HG03159 (cell line): ENCODE data around the gene UBXN6.

Experiments used
- ATAC-seq: cut with Tn5 transposase; IDR thresholded peaks from one replicate; pipeline ENCODE4 v1.9.1; 2021; ENCODE audit warnings: mild to moderate bottlenecking, moderate library complexity; ENCODE audit not compliant: unreplicated experiment

Gene UBXN6

DNA sequence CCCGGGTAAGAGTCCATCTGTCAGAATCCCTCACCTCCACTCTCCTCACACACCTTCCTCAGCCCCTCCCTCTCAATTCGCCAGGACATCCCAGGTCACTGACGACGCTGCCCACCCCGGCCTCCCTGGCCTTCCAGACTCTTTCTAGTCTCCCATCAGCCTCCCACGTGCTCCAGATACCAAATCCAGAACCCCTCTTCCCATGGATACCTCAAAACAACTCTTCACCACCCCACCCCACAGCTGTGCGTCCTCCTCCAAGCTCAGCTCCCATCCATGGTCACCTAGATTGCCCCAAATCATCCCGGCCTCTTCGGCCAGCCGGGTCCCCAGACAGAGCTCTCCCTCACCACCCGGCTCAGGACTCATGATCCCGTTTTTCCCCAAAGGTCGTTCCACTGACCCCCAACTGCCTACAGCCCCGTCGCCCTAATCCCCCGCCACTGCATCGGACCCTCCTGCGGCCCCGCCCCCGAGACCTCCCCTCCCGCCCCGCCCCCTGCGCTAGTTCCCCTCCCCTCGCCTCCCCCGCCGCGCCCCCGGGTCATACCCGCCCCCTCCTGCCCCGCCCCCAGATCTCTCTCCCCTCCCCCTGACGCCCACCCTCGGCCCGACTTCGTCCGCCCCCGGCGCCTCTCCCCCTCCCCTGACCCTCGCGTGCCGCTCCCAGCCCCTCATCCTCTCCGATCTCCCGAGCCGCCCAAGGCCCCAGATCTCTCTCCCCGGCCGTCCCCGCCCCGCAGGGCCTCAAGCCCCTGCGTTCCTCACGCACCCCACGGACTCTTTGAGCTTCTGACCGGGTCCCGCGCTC, 546 bp downstream of the UBXN6 start:
- peak; percentile 16 for ATAC-seq

DNA sequence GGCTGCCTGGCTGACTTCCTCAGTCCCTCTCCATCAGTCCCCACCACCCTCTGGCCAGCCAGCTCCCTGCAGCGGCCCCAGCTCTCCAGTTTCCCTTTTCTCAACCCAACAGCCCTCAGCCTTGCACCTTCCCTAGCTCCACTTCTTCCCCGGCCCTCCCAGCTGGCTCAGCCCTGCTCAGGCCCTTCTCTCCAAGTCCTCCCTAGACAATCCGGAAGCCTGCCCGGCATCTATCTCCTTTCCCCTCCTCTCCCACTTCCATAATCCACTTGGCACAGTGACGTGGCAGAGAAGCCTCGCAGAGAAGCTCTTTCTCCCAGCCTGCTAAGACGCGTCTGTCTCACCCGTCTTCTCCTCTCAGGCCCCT, 1.1 kb downstream of the UBXN6 start:
- ATAC-seq = no peak

DNA sequence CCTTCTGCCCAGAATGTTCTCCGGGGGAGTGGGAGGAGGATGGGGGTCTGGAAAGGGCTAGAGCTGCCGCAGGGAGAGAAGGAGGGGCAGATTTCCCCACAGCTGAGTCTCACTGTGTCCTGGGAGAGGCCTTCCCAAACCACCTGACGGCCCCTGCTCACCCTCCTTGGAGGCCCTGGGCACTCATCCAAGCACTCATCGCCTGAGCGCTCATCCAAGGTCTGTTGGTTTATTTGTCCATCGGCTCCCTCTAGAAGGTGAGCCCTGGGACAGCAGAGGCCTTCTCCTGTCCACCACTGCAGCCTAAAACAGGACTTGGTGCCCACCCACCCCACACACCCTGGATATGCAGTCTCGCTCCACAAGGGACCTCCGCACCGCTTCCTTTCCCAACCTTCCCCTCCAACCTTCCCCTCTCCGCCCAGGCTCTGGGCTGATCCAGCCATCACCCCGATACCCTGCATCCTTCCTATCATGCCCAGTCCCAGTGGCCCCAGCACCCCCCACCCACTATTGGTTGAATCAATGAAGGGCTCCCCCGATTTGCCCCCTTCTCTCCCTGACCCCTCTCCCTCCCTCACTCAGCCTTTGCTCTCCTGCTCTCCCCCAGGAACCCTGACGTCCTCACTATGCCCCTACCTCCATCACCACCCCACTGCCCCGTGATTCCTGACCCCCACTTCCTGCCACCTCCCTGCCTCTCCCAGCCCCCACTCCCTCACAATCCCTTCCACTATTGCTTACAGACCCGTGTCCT, 1.7 kb downstream of the UBXN6 start:
- ATAC-seq = no peak

DNA sequence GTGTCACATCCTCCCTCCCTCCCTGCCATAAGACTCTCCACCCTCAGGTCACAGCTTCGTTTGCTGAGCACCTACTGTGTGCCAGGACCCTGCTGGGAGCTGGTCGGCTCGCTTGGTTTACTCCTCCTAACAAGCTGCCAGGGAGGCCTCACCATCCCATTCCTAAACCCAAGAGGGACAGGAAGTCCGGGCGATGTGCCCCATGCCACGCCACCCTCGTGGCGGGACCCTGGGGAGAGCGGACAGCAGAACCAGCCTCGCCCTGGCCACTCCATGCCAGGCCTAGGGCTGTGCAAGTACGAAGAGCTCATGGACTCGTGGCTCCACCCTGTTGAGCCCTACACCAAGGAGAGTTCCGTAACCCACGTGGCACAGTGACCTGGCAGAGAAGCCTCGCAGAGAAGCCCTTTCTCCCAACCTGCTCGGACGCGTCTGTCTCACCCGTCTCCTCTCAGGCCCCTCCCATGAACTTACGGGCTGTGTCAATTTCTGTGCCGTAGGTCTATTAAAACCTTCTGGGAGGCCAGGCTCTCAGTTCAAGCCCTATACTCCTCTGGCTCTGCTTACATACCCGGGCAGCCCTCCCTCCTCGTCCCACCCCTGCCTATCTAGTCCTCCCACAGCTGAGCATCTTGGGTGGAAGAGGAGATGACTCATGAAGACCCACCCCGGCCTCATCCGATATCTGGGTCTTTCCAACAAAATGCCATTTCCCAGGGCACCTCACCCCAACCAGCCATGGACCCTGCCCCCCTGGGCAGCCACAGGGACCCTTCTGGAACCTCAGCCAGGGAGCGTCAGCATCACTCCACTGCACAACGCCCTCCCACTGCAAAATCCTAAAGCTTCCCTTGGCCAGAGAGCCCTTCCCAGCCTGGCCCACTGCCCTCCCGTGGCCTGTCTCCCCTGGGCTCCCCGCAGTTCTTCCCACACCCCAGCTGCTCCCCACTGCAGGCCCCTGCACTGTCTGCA, 2.6 kb downstream of the UBXN6 start:
- no peak for ATAC-seq

DNA sequence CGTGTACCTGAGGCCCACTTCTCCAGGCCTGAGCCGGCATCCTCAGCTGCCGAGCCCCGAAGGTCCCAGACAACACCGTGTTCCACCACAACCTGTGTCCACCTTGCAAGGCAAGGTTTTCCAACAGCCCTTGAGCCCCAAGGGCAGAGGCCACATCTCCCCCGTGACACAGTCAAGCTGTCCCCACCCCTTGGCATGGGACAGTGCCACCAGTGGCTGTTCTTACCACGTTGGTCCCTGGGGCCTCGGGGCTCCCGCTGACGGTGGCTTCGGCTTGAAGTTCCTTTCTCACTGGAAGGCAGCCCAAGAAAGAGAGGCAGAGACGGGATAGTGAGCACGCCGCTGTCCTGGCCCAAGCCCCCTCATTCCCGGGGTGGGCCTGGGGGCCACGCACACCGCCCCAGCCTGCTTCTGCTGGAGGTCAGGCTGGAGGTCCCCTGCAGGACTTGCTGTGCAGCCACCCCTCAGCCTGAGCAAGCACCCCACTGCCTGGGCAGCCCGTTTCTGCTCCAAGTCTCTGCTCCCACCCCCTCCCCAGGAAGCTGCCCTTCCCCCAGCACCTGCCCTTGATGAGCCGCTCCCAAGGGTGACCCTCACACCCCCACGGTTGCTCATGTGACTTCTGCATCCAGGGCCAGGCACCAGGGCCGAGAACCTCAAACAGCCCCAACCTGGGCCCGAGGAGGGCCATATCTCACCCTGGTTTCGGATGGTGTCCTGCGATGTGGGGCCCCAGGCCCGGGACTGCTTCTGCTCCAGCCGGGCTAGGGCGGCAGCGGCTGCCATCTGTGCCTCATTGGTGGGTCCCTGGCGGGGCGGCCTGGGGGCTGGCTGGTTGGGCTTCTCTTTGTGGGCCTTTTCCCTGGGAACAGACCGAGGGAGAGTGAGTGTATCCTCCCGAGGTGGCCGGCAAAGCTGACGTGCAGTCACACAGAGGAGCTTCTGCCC, 4.1 kb downstream of the UBXN6 start:
- no peak for ATAC-seq

DNA sequence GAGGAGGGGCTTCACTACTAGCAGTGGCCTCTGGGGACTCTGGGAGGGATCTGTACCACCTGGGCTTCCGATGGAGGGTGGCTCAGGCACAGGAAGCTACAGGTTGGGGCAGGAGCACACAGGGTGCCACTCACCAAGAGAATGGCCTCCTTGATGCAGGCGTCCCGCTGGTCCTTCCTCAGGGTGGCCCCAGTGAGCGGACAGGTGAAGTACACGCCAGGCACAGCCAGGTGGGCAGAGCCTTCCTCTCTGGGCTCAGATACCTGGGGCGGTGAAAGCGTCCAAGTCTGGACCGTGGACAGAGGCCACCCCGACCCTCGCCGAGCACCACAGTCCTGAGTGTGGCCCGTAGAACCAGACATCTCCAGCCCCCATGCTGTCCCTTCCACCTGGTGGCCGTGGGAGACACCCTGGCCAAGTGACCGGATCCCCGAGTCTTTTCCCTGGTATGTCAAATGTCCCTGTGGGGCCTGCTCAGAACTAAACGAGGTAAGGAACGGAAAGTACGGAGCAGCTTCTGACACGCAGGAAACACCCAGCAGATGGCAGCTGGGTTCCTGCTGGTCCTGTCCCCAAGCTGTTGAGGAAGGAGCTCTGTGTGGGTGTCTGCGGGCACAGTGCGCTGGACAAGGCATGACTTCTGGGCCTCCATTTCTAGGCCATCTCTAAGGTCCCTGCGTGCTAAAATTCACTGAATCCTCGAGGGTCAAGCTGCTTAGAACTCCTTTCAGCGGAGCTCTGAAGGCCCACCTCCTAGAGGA, 5.2 kb downstream of the UBXN6 start:
- no peak for ATAC-seq

DNA sequence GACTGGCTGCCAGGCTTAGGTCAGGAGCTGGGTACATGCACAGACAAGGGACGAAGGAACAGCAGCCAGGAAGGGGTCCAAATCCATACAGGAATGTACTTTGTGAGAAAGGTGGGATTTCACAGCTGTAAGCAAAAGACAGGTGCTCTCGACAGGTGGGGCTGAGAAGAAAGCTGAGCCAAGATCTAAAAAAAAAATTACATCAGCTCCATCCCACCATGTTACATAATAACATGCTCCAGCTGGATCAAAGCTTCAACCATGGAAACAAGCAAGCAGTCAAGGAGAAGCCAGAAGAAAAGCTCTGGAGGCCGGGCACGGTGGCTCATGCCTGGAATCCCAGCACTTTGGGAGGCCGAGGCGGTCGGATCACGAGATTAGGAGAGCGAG, 8.0 kb downstream of the UBXN6 start:
- no peak for ATAC-seq

DNA sequence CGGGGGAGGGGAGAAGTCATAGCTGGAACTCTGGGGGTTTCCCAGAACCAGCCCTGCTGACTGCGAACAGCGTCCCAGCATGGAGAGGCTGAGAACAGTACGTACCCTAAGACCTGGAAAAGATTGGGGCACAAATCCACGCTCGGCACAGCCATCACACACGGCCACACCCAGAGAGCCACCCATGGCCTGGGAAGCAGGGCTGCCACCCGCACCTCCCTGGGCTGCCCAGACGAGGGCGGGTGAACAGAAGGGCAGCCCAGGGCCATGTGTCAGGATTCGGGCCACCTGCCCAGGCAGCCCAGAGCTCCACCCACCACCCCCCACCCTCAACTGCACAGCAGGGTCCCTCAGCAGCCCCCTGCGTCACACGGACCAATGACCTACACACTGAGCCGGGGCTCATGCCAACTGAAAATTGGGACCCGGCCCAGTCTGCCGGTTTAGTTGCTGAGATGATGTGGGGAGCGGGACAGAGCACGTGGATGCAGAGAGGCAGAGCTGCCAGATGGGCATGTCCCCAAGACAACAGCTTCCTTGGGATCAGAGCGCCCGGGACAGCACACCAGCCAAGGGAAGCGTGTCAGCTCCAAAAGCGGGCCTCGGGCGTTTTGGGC, 8.5 kb downstream of the UBXN6 start:
- no peak for ATAC-seq

DNA sequence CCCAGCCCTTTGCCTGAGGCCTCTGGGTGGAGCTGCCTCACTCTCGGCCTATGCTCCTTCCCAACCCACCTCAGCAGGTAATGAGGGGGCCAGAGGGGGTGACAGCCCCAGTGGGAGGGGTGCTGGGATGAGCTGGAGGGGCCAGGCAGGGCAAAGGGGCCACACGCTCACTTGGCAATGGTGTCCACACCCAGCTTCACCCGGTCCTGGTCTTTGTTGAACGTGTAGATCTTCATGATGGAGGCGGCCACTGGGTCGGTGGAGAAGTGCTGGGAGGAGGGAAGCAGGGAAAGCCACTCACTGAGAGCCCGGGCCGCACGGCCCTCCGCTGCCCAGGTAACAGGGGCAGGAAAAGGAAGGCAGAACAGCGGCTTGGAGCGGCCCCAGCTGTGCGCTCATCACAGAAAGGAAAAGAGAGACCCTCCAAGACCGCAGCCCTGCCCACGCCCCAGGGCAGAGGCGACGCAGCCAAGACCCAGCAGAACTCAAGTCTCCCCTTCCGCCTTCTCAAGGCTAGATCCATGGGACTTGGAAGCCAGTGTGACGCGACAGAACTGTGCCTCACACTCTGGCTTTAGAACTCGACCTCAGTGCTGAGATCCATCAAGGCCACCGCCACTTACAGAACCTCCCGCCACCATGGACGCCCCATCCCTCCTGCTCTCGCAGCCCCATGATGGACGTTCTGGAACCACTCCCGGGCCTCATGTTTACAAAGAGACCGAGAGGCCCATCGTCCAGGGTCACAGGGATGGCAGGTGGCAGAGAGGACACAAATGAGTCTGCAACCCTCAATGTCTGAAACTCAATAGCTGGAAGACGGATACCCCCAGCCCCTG, 9.2 kb downstream of the UBXN6 start:
- ATAC-seq = no peak

DNA sequence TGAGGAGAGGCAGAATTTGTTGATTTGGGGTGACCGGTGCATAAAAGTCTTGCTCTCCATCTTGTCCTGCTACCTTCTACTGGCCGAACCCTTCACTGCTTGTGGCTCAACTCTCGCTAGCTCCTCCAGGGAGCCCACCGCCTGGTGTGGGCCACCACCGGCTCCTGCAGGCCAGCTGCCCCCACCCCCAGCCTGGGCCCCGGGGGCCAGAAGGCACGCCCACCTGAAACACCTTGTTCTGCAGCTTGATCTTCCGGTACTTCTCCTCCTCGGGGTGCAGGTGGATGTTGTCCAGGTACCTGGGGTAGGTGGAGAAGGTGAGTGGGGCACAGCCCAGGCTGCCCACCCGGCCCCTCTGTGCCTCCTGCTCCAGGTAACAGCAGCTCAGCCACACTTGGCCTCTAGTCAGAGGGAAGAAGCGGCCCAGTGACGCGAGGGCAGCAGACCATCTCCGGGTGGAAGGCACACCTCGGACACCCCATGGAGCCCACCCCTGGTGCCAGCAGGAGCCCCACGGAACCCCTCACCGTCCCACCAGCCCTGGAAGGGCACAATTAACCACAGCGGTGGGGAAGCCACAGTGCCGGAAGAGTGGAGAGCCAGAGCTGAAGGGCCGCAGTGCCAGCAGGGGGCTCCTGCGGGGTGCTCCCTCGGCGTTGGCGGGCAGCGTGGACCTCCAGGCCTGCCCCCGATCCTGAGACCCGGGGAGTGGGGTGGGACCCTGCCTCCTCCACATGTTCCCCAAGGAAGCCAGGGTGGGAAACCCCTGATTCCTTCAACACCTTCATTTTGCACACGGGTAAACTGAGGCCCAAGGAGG, 10.1 kb downstream of the UBXN6 start:
- no peak for ATAC-seq

DNA sequence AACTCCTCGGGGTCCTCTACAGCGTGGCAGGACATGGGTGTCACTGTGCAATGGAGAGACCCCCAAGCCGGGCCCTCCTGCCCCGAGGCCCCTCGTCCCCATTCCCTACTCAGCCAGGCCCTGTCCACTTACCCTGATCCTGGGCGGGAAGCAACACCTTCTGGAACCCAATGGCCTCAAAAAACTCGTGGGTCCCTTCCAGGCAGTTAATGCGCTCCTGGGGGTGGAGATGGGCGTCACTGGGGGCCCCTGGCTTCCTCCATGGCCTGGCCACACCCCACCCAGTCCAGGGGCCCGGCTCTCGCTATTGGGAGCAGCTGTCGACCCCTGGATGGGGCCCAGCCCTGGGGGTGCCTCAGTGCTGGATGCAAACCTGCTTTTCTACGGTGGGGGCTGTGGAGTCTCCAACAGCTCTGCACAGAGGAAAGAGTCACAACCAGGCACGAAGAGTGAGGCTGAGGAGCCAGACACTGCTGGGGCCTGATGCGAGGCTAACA, 10.8 kb downstream of the UBXN6 start:
- ATAC-seq = no peak

DNA sequence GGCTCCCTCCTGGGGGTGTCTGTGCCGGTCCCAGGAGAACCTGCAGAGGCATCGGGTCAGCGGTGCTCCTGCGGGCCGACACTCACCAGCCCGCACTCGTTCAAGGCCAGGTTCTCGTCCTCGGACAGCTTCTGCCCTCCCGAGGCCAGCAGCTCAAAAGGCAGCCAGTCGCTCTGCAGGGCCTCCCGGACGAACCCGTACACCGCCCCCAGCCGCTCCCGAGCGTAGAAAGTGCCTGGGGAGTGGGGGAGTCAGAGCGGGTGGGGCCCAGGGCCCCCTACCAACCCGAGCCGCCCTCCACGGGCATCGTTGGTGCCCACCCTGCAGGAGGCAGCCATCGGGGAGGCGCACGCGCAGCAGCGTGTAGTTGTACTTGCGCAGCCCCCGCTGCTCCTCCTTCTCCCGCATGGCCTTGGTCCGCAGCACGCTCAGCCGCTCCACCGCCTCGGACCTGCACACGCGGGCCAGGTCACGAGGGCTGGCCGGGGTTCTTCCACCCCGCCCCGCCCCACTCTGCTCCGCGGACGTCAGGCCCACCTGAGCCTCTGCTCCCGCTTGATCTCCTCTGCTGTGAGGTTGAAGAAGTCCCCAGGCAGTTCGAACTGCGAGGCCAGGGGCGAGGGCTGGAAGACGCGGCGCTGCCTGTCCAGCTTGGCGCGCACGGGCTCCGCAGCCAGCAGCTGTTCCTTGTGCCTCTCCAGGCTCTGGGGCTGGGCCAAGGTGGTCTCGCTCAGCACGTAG, 11.5 kb downstream of the UBXN6 start:
- no peak for ATAC-seq

DNA sequence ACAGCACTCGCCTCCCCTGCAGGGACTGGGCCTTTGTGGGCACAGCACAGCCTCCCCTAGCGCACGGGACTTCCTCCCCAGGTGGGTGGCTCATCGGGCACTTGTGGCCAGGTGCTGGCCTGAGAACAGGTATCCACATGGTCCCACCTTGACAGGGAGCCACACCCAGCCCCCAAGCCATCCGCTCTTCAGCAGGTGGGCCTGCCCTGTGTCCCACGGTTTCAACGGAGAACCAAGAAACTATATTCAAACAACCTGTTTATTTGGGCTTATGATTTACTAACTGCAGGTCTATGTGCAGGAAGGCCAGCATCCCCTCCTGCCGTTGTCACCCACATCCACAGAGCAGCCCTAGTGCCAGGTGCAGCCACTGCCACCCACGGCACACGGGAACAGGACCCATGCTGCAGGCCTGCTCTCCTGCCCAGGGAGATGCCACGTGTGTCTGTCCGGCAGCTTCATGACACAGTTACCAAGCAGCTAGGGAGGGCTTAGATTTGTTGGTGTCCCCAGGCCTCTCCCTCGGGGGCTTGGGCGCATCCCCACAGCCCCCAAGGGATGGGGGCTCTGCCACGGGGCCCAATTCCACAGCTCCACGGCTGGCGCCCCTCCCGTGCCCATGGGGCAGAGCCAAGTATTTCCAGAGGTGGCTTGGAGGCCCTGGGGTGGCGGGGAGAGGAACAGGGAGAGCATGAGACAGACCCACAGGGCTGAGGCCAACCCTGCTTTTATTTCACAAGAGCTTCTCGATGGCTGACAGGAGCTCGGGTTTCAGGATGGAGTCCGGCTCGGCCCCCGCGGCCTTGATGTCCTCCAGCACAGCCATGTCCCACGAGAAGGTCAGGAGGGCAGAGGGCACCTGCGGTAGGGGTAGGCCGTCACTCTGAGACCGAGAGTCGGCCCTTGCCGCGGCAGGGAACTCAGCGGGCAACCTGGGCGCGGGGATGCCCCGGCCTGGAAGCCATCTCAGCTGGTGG, 12.5 kb downstream of the UBXN6 start:
- ATAC-seq = no peak

DNA sequence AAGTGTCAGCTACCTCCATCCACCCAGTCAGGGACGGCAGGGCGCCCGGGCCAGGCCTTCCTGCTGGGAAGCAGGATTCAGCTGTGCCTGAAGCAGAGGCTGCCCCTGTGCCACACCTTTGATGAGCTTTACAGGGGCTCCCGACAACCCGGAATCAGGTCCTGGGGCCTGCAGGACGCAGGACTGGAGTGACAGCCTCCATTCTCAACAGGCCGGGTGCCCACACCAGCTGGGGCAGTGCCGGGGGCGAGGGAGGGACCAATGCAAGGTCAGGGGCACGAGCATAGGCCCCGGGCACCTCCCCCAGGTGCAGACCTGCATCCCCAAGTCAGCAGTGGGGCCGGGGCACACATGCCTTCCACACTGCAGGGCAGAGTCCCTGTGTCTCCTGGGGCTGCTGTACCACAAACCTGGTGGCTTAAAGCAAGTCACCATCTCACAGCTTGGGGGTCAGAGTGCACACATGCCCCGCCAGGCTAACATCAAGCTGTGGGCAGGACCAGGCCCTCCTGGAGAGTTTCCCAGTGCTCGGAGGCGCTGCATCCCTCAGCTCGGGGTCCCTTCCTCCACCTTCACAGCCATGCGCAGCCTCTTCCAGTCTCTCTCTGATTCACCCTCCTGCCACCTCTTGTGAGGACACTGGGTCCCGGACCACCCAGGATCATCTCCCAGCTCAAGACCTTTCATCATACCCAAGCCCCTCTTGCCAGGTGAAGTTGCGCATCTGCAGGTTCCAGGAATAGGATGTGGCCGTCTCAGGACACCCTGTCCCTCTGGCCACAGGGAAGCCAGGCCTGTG, 13.4 kb downstream of the UBXN6 start:
- no peak for ATAC-seq
